Heart left ventricle (tissue), 16 donors: ENCODE data around the gene EIF2S3. TPM values are rescaled to one million over a fixed set of nuclear protein-coding genes. Genes with fewer than 3 reads are reported as not detected.
A peak's percentile ranks its signal among the peaks of the same experiment; 100 is the strongest.

Source experiments
- ATAC-seq, 4 donors: fragments of 200-7000 bp; cut with Tn5 transposase; one replicate each; pipeline ENCODE4 v1.9.1; 2020 to 2022; ENCODE audit warnings: moderate library complexity in 4 of 4, mild to moderate bottlenecking in 3 of 4, moderate number of reproducible peaks in 1 of 4
- DNase-seq, 5 donors: peaks; one replicate each; pipeline ENCODE4 v3.0.0-alpha.2; 2020
- H3K27ac ChIP-seq, 12 donors: fragments of 200-600 bp; sonication (generic) in 4 of 12; one replicate each; pipeline versions ENCODE4 v1.5.0 to v1.8.0; 2016 to 2022; ENCODE audit warnings: mild to moderate bottlenecking in 2 of 12
- H3K27me3 ChIP-seq, 9 donors: fragments of 200-600 bp; sonication (generic) in 2 of 9; one replicate each; pipeline versions ENCODE4 v1.5.1 to v1.8.0; 2016 to 2022; ENCODE audit warnings: mild to moderate bottlenecking in 3 of 9
- H3K36me3 ChIP-seq, 9 donors: fragments of 200-600 bp; sonication (generic) in 2 of 9; one replicate each; pipeline versions ENCODE4 v1.5.0 to v1.8.0; 2018 to 2022; ENCODE audit warnings: mild to moderate bottlenecking in 2 of 9
- H3K4me1 ChIP-seq, 12 donors: fragments of 200-600 bp; sonication (generic) in 4 of 12; one replicate each; pipeline versions ENCODE4 v1.5.0 to v1.8.0; 2016 to 2022; ENCODE audit warnings: mild to moderate bottlenecking in 3 of 12
- H3K4me3 ChIP-seq, 12 donors: fragments of 200-600 bp; sonication (generic) in 4 of 12; one replicate each; pipeline versions ENCODE4 v1.5.0 to v1.8.0; 2017 to 2022; ENCODE audit warnings: mild to moderate bottlenecking in 9 of 12, moderate library complexity in 4 of 12
- H3K9me3 ChIP-seq, 12 donors: fragments of 200-600 bp; sonication (generic) in 4 of 12; one replicate each; pipeline versions ENCODE4 v1.5.0 to v1.8.0; 2016 to 2022; ENCODE audit warnings: mild to moderate bottlenecking in 1 of 12
- CTCF ChIP-seq, 12 donors: fragments of 200-600 bp; sonication (generic) in 4 of 12; IDR thresholded peaks; one replicate each; pipeline versions ENCODE4 v1.5.0 to v1.8.0; 2018 to 2022; ENCODE audit warnings: antibody characterized with exemption in 12 of 12, mild to moderate bottlenecking in 5 of 12
- POLR2A ChIP-seq, 2 donors: fragments of 450-650 bp; IDR thresholded peaks; one replicate each; pipeline ENCODE4 v1.6.1; 2017; ENCODE audit warnings: antibody characterized with exemption in 2 of 2, mild to moderate bottlenecking in 2 of 2, moderate library complexity in 2 of 2
- whole genome bisulfite sequencing, 4 donors: extraction: QIAGEN DNeasy Blood & Tissue Kit in 2 of 4; methylation state at CpG; one replicate each; pipeline versions ENCODE4 v1.1.5 to v1.1.7; 2013 to 2018; 5-methylcytosine and 5-hydroxymethylcytosine counted together
- intact Hi-C, 10 donors: fragments of 100-400 bp; cut with DNase I; formaldehyde crosslinking; loops; one replicate each; pipeline versions ENCODE4 v1.11.1 to v1.14.2; 2022
- polyA plus RNA-seq, 2 donors: library from polyadenylated mRNA; stranded (reverse); fragments of 200-250 nt; gene quantifications; one replicate each; pipeline ENCODE4 v1.2.3, GENCODE V29; 2013
- total RNA-seq, 9 donors: library from RNA; depleted of rRNA in 2 of 9; stranded (reverse); fragments of >200 nt in 2 of 9; fragmentation: NEBNext Ultra II Directional in 3 of 9; extraction: Animal tissue kit (Norgen Biotek cat#: 25700) in 3 of 9; gene quantifications; one replicate each; pipeline versions ENCODE4 v1.1.0 to v1.2.4, GENCODE V29; 2016 to 2023
- donor health status: ischemic (EF 13 %, LVEDD 7.1; RV severe dilation, severe dysfunction).
- donor health status: healthy with polysubstance abuse.
- donor health status: DM: no; HTN: yes; CAD: no.
- donor health status: DM: no; HTN: no; CAD: no.
- donor health status: ischemic (EF 25% LVEDD 6.9; RV normal size, moderate dysfunction).
- donor health status: ischemic (EF 25% LVEDD 5.7; RV mildly dilated, moderate dysfunction).
- donor health status: healthy.
- donor health status: DM: yes; HTN: yes; CAD: no.
- donor health status: ischemic (EF 35%, LVEDD 5.7; RV mildly dilated, moderate dysfunction).
- donor health status: nonischemic (EF 11% LVEDD 7.7; RV severe dilation, severe dysfunction).
- donor health status: DM: yes; HTN: yes; CAD: no.
- donor health status: PGD.
- donor health status: ischemic (EF 29% LVEDD 5.4; RV normal size, mild dysfunction).
- donor health status: nonischemic (EF 23%, LVEDD 6.1; RV moderate dilation, normal function).

EIF2S3 gene
- total and polyA plus RNA-seq, 11 donors, result 22.9 to 126 (median 82.5) TPM

DNA sequence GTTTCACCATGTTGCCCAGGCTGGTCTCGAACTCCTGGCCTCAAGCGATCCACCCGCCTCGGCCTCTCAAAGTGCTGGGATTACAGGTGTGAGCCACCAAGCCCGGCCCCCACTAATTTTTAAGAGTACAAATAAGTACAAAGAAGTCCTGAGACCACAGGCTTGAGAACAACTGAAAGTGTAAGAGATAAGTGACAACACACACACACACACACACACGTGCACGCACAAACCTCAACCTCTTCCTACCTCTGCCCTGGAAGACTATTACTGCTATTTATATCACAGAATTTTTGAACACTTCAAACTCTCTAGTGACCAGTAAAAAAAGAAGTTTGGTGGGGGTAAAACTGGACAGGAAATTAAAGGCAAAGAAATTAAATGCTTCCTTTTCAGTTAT, 35.3 kb upstream of the EIF2S3 start:
- WGBS, 4 donors, result 67 to 75% (median 68%) methylated on average over 7 of the region's 7 CpGs
- intact Hi-C loops, result no loop called here
- no peaks in the 10 kb centered on the region for H3K36me3 ChIP-seq
- no peaks in the 10 kb centered on the region for H3K9me3 ChIP-seq
- ATAC-seq (peak in 1 of 4 donors; percentile 49), DNase-seq (no peak)
- no peak overlapping the region for H3K4me3 ChIP-seq
- peaks cover 0 to 35% (median 0%) of the 10 kb centered on the region in 9 donors for H3K27me3 ChIP-seq
- H3K4me1 ChIP-seq, result peaks cover 0 to 24% (median 4%) of the 10 kb centered on the region in 12 donors
- peak overlapping the region in 1 of 12 donors; percentile 65 for H3K27ac ChIP-seq
- TF ChIP-seq CTCF (IDR thresholded peaks at IDR 0.05), result no peak
- no peak for TF ChIP-seq POLR2A (IDR thresholded peaks at IDR 0.05)

- WGBS, 4 donors, result 54 to 82% (median 68%) methylated on average over 3 of the region's 3 CpGs
These were observed 34.4 kb upstream of the EIF2S3 start for GRCh38 chrX:24020306-24020876.

GRCh38 chrX:24023544-24023943, 31.2 kb upstream of the EIF2S3 start:
- no peak for DNase-seq
- H3K27ac ChIP-seq, result peak overlapping the region in 6 of 12 donors; percentile 87 to 96 (median 96)

More at GRCh38 chrX:24020306-24020876, 34.4 kb upstream of the EIF2S3 start:
- TF ChIP-seq POLR2A (IDR thresholded peaks at IDR 0.05) (no peak), CTCF (IDR thresholded peaks at IDR 0.05) (no peak)
- Histone ChIP-seq H3K4me1 (peaks cover 0 to 22% (median 4%) of the 10 kb centered on the region in 12 donors), H3K27me3 (peaks cover 0 to 26% (median 0%) of the 10 kb centered on the region in 9 donors), H3K9me3 (no peaks in the 10 kb centered on the region), H3K36me3 (no peaks in the 10 kb centered on the region), H3K4me3 (no peak overlapping the region), H3K27ac (peak overlapping the region in 2 of 12 donors; percentile 13 to 65)
- DNase-seq, result no peak
- intact Hi-C loops, result loop anchor here in 4 of 10 donors (5.0 to 10.0 kb wide), 3 partner anchors 113 to 236 kb away; partner anchors contain the start of genes APOO (in 3 of the 4), CXorf58 (in 3 of the 4) and SAT1 (in 1 of the 4)
- no peak for ATAC-seq

More at GRCh38 chrX:24023544-24023943, 31.2 kb upstream of the EIF2S3 start:
- WGBS, 4 donors, result 11 to 27% (median 18%) methylated on average over 1 of the region's 1 CpG
- Histone ChIP-seq H3K36me3 (no peaks in the 10 kb centered on the region), H3K27me3 (peaks cover 0 to 39% (median 0%) of the 10 kb centered on the region in 9 donors), H3K4me3 (peak overlapping the region in 11 of 12 donors; percentile 56 to 99 (median 85)), H3K4me1 (peaks cover 0 to 22% (median 2%) of the 10 kb centered on the region in 12 donors), H3K9me3 (no peaks in the 10 kb centered on the region)
- intact Hi-C loops, result loop anchor here in 4 of 10 donors (5.0 to 10.0 kb wide), 3 partner anchors 116 to 239 kb away; partner anchors contain the start of genes APOO (in 3 of the 4), CXorf58 (in 3 of the 4) and SAT1 (in 1 of the 4)
- TF ChIP-seq POLR2A (IDR thresholded peaks at IDR 0.05) (no peak), CTCF (IDR thresholded peaks at IDR 0.05) (no peak)
- no peak for ATAC-seq
